Thymus (tissue), 11 donors: ENCODE data around the gene GSC2. TPM values are rescaled to one million over a fixed set of nuclear protein-coding genes. Genes with fewer than 3 reads are reported as not detected.

Source experiments
- DNase-seq, 9 donors: peaks; one replicate each; pipeline ENCODE4 v3.0.0-alpha.2; 2013; ENCODE audit warnings: low spot score in 9 of 9, low read depth in 6 of 9, missing footprints in 1 of 9
- H3K27ac ChIP-seq, 2 donors: one replicate each; pipeline ENCODE4 v1.5.1; 2013; ENCODE audit warnings: control low read depth in 1 of 2, low read depth in 1 of 2, low read length in 1 of 2, mild to moderate bottlenecking in 1 of 2, moderate library complexity in 1 of 2
- H3K27me3 ChIP-seq, 2 donors: one replicate each; pipeline ENCODE4 v1.5.1; 2013; ENCODE audit warnings: low read length in 1 of 2; ENCODE audit not compliant: control insufficient read depth in 2 of 2, insufficient read depth in 1 of 2
- H3K36me3 ChIP-seq, 2 donors: one replicate each; pipeline ENCODE4 v1.5.1; 2013; ENCODE audit warnings: low read length in 1 of 2, mild to moderate bottlenecking in 1 of 2, moderate library complexity in 1 of 2; ENCODE audit not compliant: control insufficient read depth in 2 of 2, insufficient read depth in 2 of 2
- H3K4me1 ChIP-seq, 2 donors: one replicate each; pipeline ENCODE4 v1.5.1; 2013; ENCODE audit warnings: low read length in 2 of 2; ENCODE audit not compliant: control insufficient read depth in 2 of 2, insufficient read depth in 2 of 2
- H3K4me3 ChIP-seq, 2 donors: one replicate each; pipeline ENCODE4 v1.5.1; 2013; ENCODE audit warnings: low read length in 2 of 2, control low read depth in 1 of 2, mild to moderate bottlenecking in 1 of 2
- H3K9me3 ChIP-seq, 2 donors: one replicate each; pipeline ENCODE4 v1.5.1; 2013; ENCODE audit warnings: low read length in 1 of 2, mild to moderate bottlenecking in 1 of 2; ENCODE audit not compliant: control insufficient read depth in 2 of 2, insufficient read depth in 1 of 2
- WGBS: extraction: QIAGEN DNeasy Blood & Tissue Kit; methylation state at CpG from one replicate; pipeline ENCODE4 v1.1.7; 2013; 5-methylcytosine and 5-hydroxymethylcytosine counted together
- polyA plus RNA-seq: library from polyadenylated mRNA; stranded (reverse); fragments of 200-250 nt; gene quantifications from one replicate; pipeline ENCODE4 v1.2.3, GENCODE V29; 2013
- total RNA-seq: library from RNA; stranded (reverse); fragments of 120-200 nt; gene quantifications from one replicate; pipeline ENCODE4 v1.2.4, GENCODE V29; 2013
- donor health status: healthy.

Gene GSC2
- total and polyA plus RNA-seq, 2 donors = not detected

DNA sequence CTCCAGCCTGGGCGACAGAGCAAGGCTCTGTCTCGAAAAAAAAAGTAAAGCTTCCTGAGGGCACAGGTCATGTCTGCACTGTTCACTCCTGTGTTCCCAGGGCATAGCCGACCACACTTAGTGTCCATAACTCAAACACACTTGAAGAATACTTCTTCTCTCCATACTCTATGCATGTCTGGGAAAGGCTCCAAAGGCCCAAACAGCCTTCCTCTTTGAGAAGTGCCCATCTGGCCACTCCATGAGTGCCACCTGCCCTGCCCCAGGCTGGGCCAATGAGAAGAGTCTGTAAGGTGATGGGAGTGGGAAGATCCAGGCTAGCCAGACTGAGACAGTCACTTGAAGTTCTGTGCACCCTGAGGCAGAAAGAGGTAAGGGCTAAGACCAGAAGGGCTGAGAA, 52.6 kb downstream of the GSC2 start:
- H3K4me3 ChIP-seq = no peak overlapping the region
- DNase-seq = no peak
- H3K9me3 ChIP-seq = no peaks in the 10 kb centered on the region
- no peaks in the 10 kb centered on the region for H3K4me1 ChIP-seq
- no peak overlapping the region for H3K27ac ChIP-seq
- peaks cover 4 to 16% of the 10 kb centered on the region in 2 donors for H3K36me3 ChIP-seq
- 100% methylated on average over 3 of the region's 3 CpGs for WGBS
- no peaks in the 10 kb centered on the region for H3K27me3 ChIP-seq

Other genes with a start within 250 kb of the GSC2 start
- 1.2 TPM for gene DGCR6, start 244.0 kb downstream of the GSC2 start, total RNA-seq
- 1.3 TPM for gene DGCR6, start 244.0 kb downstream of the GSC2 start, polyA plus RNA-seq
- 3.3 TPM for gene PRODH, start 214.0 kb downstream of the GSC2 start, total RNA-seq
- 2.9 TPM for gene PRODH, start 214.0 kb downstream of the GSC2 start, polyA plus RNA-seq
- gene DGCR2, start 27.9 kb downstream of the GSC2 start, total RNA-seq = 17.8 TPM
- 24.1 TPM for gene DGCR2, start 27.9 kb downstream of the GSC2 start, polyA plus RNA-seq
- not detected for gene TSSK2, start 19.0 kb downstream of the GSC2 start, total RNA-seq
- 0.09 TPM for gene TSSK2, start 19.0 kb downstream of the GSC2 start, polyA plus RNA-seq
- gene ESS2, start 5.6 kb downstream of the GSC2 start, total RNA-seq = 13.1 TPM
- 20.1 TPM for gene ESS2, start 5.6 kb downstream of the GSC2 start, polyA plus RNA-seq
- gene SLC25A1, start 28.4 kb upstream of the GSC2 start, total RNA-seq = 18.5 TPM
- gene SLC25A1, start 28.4 kb upstream of the GSC2 start, polyA plus RNA-seq = 15.3 TPM
- gene CLTCL1, start 141.4 kb upstream of the GSC2 start, total RNA-seq = 9.5 TPM
- 30.4 TPM for gene CLTCL1, start 141.4 kb upstream of the GSC2 start, polyA plus RNA-seq